Kidney (tissue), 14 donors: ENCODE data around the gene NTHL1. TPM values are rescaled to one million over a fixed set of nuclear protein-coding genes. Genes with fewer than 3 reads are reported as not detected.

Experiments used
- DNase-seq, 5 donors: peaks; one replicate each; pipeline ENCODE4 v3.0.0-alpha.2; 2013 to 2020
- FAIRE-seq: peaks from 2 replicates; lab custom pipeline; 2012; peaks lifted over from hg19 to GRCh38; lab: Jason Lieb, UNC
- H3K27ac ChIP-seq, 2 donors: one replicate each; pipeline ENCODE4 v1.7.0; 2013; ENCODE audit warnings: low read depth in 2 of 2, low read length in 2 of 2, inconsistent platforms in 1 of 2
- H3K27me3 ChIP-seq: one replicate; pipeline ENCODE4 v1.7.1; 2013; ENCODE audit warnings: low read length, inconsistent platforms; ENCODE audit not compliant: control insufficient read depth, insufficient read depth
- H3K36me3 ChIP-seq, 3 donors: one replicate each; pipeline versions ENCODE4 v1.7.0 to v1.7.1; 2013; ENCODE audit warnings: low read length in 3 of 3, control low read depth in 1 of 3, inconsistent platforms in 1 of 3; ENCODE audit not compliant: insufficient read depth in 3 of 3, control insufficient read depth in 2 of 3
- H3K4me1 ChIP-seq, 3 donors: one replicate each; pipeline versions ENCODE4 v1.7.0 to v1.7.1; 2013; ENCODE audit warnings: low read length in 3 of 3, inconsistent platforms in 1 of 3, low read depth in 1 of 3; ENCODE audit not compliant: control insufficient read depth in 2 of 3, insufficient read depth in 2 of 3
- H3K4me3 ChIP-seq, 3 donors: one replicate each; pipeline versions ENCODE4 v1.7.0 to v1.8.1; 2013; ENCODE audit warnings: low read length in 3 of 3, control low read depth in 1 of 3, inconsistent platforms in 1 of 3
- H3K9ac ChIP-seq, 3 donors: one replicate each; pipeline versions ENCODE4 v1.7.0 to v1.7.1; 2013; ENCODE audit warnings: low read length in 3 of 3, control low read depth in 1 of 3, inconsistent platforms in 1 of 3
- H3K9me3 ChIP-seq, 3 donors: one replicate each; pipeline versions ENCODE4 v1.7.0 to v1.7.1; 2013; ENCODE audit warnings: low read length in 3 of 3, control low read depth in 1 of 3, inconsistent platforms in 1 of 3; ENCODE audit not compliant: control insufficient read depth in 2 of 3, insufficient read depth in 1 of 3
- intact Hi-C: fragments of 100-400 bp; cut with DNase I; formaldehyde crosslinking; loops from one replicate; pipeline ENCODE4 v1.11.1; 2022
- polyA plus RNA-seq: library from polyadenylated mRNA; stranded (reverse); fragments of 350-450 nt; fragmentation: Illumina TruSeq; extraction: RNeasy Lipid Tissue Mini Kit (QIAGEN cat#74804); gene quantifications from one replicate; pipeline ENCODE4 v1.2.3, GENCODE V29; 2014; ENCODE audit warnings: low read depth, low replicate concordance; ENCODE audit not compliant: insufficient read depth
- total RNA-seq: library from RNA; stranded (reverse); fragmentation: NEBNext Ultra II Directional; extraction: Animal tissue kit (Norgen Biotek cat#: 25700); gene quantifications from one replicate; pipeline ENCODE4 v1.2.1, GENCODE V29; 2021
- TF ChIP-seq, protein P1 (sequence below): IDR thresholded peaks from 3 replicates; pipeline ENCODE4 v1.5.1; 2012; ENCODE audit warnings: mild to moderate bottlenecking, moderate library complexity, borderline replicate concordance; ENCODE audit not compliant: insufficient read depth; ENCODE audit errors: extremely low read depth
- donor health status: control.
- donor health status: control.
- donor health status: control.
- donor health status: control.
- donor health status: control.
- donor health status: DM: yes; HTN: yes; CAD: no.
- donor health status: Normal renal cell carcinoma (clear cell type).

Gene NTHL1
- total and polyA plus RNA-seq, 2 donors from 2014 or later: 15.3 to 36.0 TPM

DNA sequence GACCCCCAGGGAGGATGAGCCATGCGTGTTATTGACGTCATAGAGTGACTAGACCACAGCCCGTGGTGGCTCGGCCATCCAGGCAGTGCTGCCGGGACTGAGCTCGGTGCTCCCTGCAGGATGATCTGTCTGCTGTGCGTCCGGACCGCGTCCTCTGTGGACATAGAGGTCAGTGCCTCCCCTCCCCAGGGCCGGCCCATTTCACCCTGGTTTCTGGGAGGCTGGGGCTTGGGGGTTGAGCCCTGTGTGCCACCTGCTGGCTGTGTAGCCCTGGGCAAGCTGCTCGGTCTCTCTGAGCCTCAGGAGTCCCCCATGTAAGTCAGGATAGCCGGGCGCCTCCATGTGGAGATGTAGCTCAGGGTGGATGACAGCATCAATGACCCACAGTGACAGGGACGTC, 8.4 kb upstream of the NTHL1 start:
- Histone ChIP-seq H3K9ac (no peak overlapping the region), H3K4me3 (no peak overlapping the region), H3K27ac (no peak overlapping the region), H3K36me3 (peaks cover 0 to 41% (median 21%) of the 10 kb centered on the region in 3 donors), H3K27me3 (no peaks in the 10 kb centered on the region), H3K9me3 (no peaks in the 10 kb centered on the region), H3K4me1 (no peaks in the 10 kb centered on the region)
- FAIRE-seq: no peak
- no peak for DNase-seq
- intact Hi-C loops: no loop called here
- TF ChIP-seq, protein P1, sequence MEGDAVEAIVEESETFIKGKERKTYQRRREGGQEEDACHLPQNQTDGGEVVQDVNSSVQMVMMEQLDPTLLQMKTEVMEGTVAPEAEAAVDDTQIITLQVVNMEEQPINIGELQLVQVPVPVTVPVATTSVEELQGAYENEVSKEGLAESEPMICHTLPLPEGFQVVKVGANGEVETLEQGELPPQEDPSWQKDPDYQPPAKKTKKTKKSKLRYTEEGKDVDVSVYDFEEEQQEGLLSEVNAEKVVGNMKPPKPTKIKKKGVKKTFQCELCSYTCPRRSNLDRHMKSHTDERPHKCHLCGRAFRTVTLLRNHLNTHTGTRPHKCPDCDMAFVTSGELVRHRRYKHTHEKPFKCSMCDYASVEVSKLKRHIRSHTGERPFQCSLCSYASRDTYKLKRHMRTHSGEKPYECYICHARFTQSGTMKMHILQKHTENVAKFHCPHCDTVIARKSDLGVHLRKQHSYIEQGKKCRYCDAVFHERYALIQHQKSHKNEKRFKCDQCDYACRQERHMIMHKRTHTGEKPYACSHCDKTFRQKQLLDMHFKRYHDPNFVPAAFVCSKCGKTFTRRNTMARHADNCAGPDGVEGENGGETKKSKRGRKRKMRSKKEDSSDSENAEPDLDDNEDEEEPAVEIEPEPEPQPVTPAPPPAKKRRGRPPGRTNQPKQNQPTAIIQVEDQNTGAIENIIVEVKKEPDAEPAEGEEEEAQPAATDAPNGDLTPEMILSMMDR: no peak

DNA sequence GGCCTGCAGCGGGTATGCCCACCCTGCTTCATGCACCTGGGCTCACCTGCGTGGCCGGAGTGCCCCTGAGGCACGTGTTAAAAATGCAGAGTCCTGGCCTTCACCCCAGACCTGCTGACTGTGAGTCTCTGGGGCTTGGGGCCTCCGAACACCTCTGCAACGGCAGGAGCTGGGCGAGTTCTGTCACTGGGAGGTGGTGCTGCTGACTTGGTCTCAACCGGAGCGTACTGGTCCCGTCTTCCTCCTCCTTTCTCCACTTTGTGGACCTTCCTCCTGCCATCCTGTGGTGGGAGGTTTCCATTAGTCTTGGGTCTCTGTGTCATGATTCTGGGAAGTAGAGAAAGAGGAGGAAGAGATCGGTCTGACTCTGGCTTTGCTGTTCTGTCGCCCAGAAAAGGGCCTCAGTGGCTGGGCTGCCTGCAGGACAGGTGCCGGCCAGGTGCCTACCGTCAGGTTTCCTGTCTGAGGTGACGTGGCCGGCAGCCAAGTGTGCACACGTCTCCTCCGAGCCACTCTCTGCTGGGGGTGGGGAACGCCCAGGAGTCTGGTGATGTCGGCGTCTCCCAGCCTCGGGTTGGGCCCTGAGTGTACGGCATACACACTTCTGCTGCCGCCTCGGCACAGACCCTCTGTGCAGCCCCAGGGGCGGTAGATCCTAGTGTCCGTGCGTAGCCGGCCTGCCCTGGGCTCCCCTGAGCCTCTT, 7.1 kb upstream of the NTHL1 start:
- intact Hi-C loops: no loop called here
- DNase-seq (peak in 2 of 5 donors; percentile 27 to 78), FAIRE-seq (no peak)
- Histone ChIP-seq H3K27ac (peak overlapping the region in 1 of 2 donors; percentile 19), H3K4me3 (no peak overlapping the region), H3K4me1 (no peaks in the 10 kb centered on the region), H3K9me3 (no peaks in the 10 kb centered on the region), H3K27me3 (no peaks in the 10 kb centered on the region), H3K9ac (no peak overlapping the region), H3K36me3 (peaks cover 0 to 30% (median 23%) of the 10 kb centered on the region in 3 donors)
- TF ChIP-seq, protein P1: no peak

DNA sequence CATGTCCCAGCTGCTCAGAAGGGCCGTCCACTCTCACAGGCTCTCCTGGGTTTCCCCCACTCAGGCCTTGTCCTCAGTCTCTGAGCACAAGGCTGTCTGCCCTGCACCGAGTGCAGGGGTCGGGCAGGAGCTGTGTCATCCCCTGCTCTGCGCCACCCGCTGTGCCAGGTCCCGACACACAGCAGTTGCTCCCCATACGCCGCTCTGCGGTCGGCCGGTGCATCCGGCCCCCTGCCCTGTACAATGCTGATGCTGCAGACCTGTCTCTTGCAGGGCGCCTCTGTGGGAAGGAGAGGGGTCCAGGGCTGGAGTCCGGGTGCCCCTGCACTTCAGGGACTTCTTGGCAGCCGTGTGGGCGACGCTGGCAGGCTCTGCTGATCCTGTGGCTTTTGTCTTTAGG, 6.3 kb upstream of the NTHL1 start:
- no peaks in the 10 kb centered on the region for H3K27me3 ChIP-seq
- intact Hi-C loops: no loop called here
- no peak overlapping the region for H3K4me3 ChIP-seq
- no peak for FAIRE-seq
- no peak for DNase-seq
- no peaks in the 10 kb centered on the region for H3K4me1 ChIP-seq
- no peak overlapping the region for H3K27ac ChIP-seq
- peaks cover 0 to 30% (median 23%) of the 10 kb centered on the region in 3 donors for H3K36me3 ChIP-seq
- H3K9me3 ChIP-seq: no peaks in the 10 kb centered on the region
- no peak overlapping the region for H3K9ac ChIP-seq
- TF ChIP-seq, protein P1: no peak
